PC-3 (cell line): ENCODE results near the gene GALNT15. TPM values are rescaled to one million over a fixed set of nuclear protein-coding genes. Genes with fewer than 3 reads are reported as not detected.

Experiments used
- ATAC-seq: fragments of 200-7000 bp; cut with Tn5 transposase; 2 replicates; pipeline ENCODE4 v1.9.1; 2020; ENCODE audit warnings: mild to moderate bottlenecking, moderate library complexity
- BruUV-seq: library from RNA; stranded (reverse); fragments of 400-500 nt; replicated peaks from 2 replicates; lab custom pipeline; 2021; lab: Mats Ljungman, UMichigan
- CTCF ChIA-PET: fragments of 300-600 bp; sonication (Branson Sonifier 250); formaldehyde crosslinking; loops from one replicate; lab custom pipeline; 2022; ENCODE audit warnings: antibody characterized with exemption; lab: Charles Lee
- POLR2A ChIA-PET: fragments of 300-600 bp; sonication (Branson Sonifier 250); formaldehyde crosslinking; loops from one replicate; lab custom pipeline; 2022; ENCODE audit warnings: antibody characterized with exemption; ENCODE audit not compliant: unreplicated experiment; lab: Charles Lee
- DNase-seq: peaks from one replicate; pipeline ENCODE4 v3.0.0-alpha.2; 2015
- H2AFZ ChIP-seq: fragments of 300-600 bp; sonication (generic); 2 replicates; pipeline ENCODE4 v1.6.0; 2016; ENCODE audit warnings: antibody characterized with exemption, low read length
- H3F3A ChIP-seq: fragments of 300-600 bp; sonication (generic); one replicate; pipeline ENCODE4 v1.6.0; 2017; ENCODE audit warnings: antibody characterized with exemption, low read length, control low read depth, mild to moderate bottlenecking; ENCODE audit not compliant: unreplicated experiment
- H3K27ac ChIP-seq: fragments of 300-600 bp; sonication (generic); 2 replicates; pipeline ENCODE4 v1.5.1; 2016; ENCODE audit warnings: mild to moderate bottlenecking, low read length
- H3K27me3 ChIP-seq: fragments of 300-600 bp; sonication (generic); 2 replicates; pipeline ENCODE4 v1.6.1; 2016; ENCODE audit warnings: low read length, mixed read lengths
- H3K36me3 ChIP-seq: fragments of 300-600 bp; sonication (generic); 2 replicates; pipeline ENCODE4 v1.6.1; 2016; ENCODE audit warnings: low read depth, mixed run types, low read length, mixed read lengths
- H3K4me1 ChIP-seq: fragments of 300-600 bp; sonication (generic); 2 replicates; pipeline ENCODE4 v1.5.1; 2016; ENCODE audit warnings: low read length; ENCODE audit not compliant: insufficient read depth
- H3K4me2 ChIP-seq: fragments of 300-600 bp; sonication (generic); 2 replicates; pipeline ENCODE4 v1.6.0; 2016; ENCODE audit warnings: low read length
- H3K4me3 ChIP-seq: fragments of 300-600 bp; sonication (generic); 2 replicates; pipeline ENCODE4 v1.5.1; 2016; ENCODE audit warnings: mild to moderate bottlenecking, low read length, mixed read lengths
- H3K79me2 ChIP-seq: fragments of 300-600 bp; sonication (generic); 2 replicates; pipeline ENCODE4 v1.6.1; 2017; ENCODE audit warnings: low read length, mixed read lengths
- H3K9ac ChIP-seq: fragments of 300-600 bp; sonication (generic); 2 replicates; pipeline ENCODE4 v1.6.0; 2016; ENCODE audit warnings: mild to moderate bottlenecking, low read length
- H3K9me2 ChIP-seq: fragments of 300-600 bp; sonication (generic); replicated peaks from 2 replicates; pipeline ENCODE4 v1.6.1; 2016; ENCODE audit warnings: mixed run types, low read length, mixed read lengths
- H3K9me3 ChIP-seq: fragments of 300-600 bp; sonication (generic); 2 replicates; pipeline ENCODE4 v1.6.1; 2016; ENCODE audit warnings: low read length, mixed read lengths
- H4K20me1 ChIP-seq: fragments of 300-600 bp; sonication (generic); 2 replicates; pipeline ENCODE4 v1.6.1; 2016; ENCODE audit warnings: low read length, mixed read lengths
- CTCF ChIP-seq: fragments of 300-600 bp; sonication (generic); conservative IDR thresholded peaks from 2 replicates; pipeline ENCODE4 v1.5.1; 2017; ENCODE audit warnings: antibody characterized with exemption, low read depth, mild to moderate bottlenecking, low read length
- EZH2 ChIP-seq: fragments of 300-600 bp; sonication (generic); IDR thresholded peaks from one replicate; pipeline ENCODE4 v1.6.1; 2017; ENCODE audit warnings: antibody characterized with exemption, mild to moderate bottlenecking, low read length; ENCODE audit not compliant: unreplicated experiment
- EZH2phosphoT487 ChIP-seq: fragments of 300-600 bp; sonication (generic); IDR thresholded peaks from 2 replicates; pipeline ENCODE4 v1.6.1; 2018; ENCODE audit warnings: mild to moderate bottlenecking, antibody characterized with exemption, low read length, borderline replicate concordance
- intact Hi-C: fragments of 100-400 bp; cut with micrococcal nuclease; formaldehyde crosslinking; loops from 2 replicates; pipeline ENCODE4 v1.9.0; 2023
- total RNA-seq: library from RNA; depleted of rRNA; stranded (reverse); fragments of >200 nt; gene quantifications from 2 replicates; pipeline ENCODE4 v1.2.3, GENCODE V29; 2014

GALNT15 gene
- total RNA-seq, 1 experiment from 2014 or later = not detected

- Histone ChIP-seq H3K4me2 (no peak overlapping the region), H4K20me1 (no peaks in the 10 kb centered on the region), H3K27me3 (no peaks in the 10 kb centered on the region), H3K27ac (no peak overlapping the region), H3K36me3 (no peaks in the 10 kb centered on the region), H3K9me3 (no peaks in the 10 kb centered on the region), H2AFZ (no peak overlapping the region), H3K4me3 (no peak overlapping the region), H3F3A (no peaks in the 10 kb centered on the region), H3K4me1 (peaks cover 37% of the 10 kb centered on the region), H3K79me2 (no peaks in the 10 kb centered on the region), H3K9ac (no peak overlapping the region), H3K9me2 (no peaks in the 10 kb centered on the region)
- TF ChIP-seq CTCF (no peak), EZH2phosphoT487 (no peak), EZH2 (no peak)
- DNase-seq (no peak), ATAC-seq (no peak)
- ChIA-PET CTCF (no interaction called here), POLR2A (no interaction called here)
- BruUV-seq = no TSS peak
- intact Hi-C loops = loop anchor here (10.0 kb wide), 1 partner anchor 607 kb away; no protein-coding TSS in a partner anchor
These were observed 67.7 kb downstream of the GALNT15 start for GRCh38 chr3:16242177-16242576.

- DNase-seq (peak; percentile 79), ATAC-seq (peak; percentile 49)
- Histone ChIP-seq H3K4me1 (peaks cover 45% of the 10 kb centered on the region), H3K4me3 (no peak overlapping the region), H3K9me2 (no peaks in the 10 kb centered on the region), H3K27me3 (no peaks in the 10 kb centered on the region), H3K4me2 (peak overlapping the region; percentile 56), H3K27ac (no peak overlapping the region), H3K9me3 (no peaks in the 10 kb centered on the region), H4K20me1 (no peaks in the 10 kb centered on the region), H3K36me3 (no peaks in the 10 kb centered on the region), H3K79me2 (no peaks in the 10 kb centered on the region), H3K9ac (no peak overlapping the region), H2AFZ (0 out of 2 replicates have a peak overlapping the region, but pooled peaks have one; percentile 20), H3F3A (no peaks in the 10 kb centered on the region)
- ChIA-PET POLR2A (no interaction called here), CTCF (interaction anchor here (1.1 kb wide), 1 partner anchor 66 kb away, joined by 6 read pairs; no protein-coding TSS in a partner anchor)
- intact Hi-C loops = loop anchor here (10.0 kb wide), 1 partner anchor 609 kb away; no protein-coding TSS in a partner anchor
- no peak for TF ChIP-seq EZH2phosphoT487
- no peak for TF ChIP-seq CTCF
- no peak for TF ChIP-seq EZH2
- no TSS peak for BruUV-seq
These were observed 69.4 kb downstream of the GALNT15 start for GRCh38 chr3:16243706-16244490.

- no peak for ATAC-seq
- Histone ChIP-seq H3K79me2 (no peaks in the 10 kb centered on the region), H3K9ac (no peak overlapping the region), H3K27ac (no peak overlapping the region), H3K36me3 (no peaks in the 10 kb centered on the region), H3K9me2 (no peaks in the 10 kb centered on the region), H3K4me1 (peaks cover 30% of the 10 kb centered on the region), H3K4me3 (no peak overlapping the region), H4K20me1 (no peaks in the 10 kb centered on the region), H2AFZ (no peak overlapping the region), H3K27me3 (no peaks in the 10 kb centered on the region), H3K4me2 (no peak overlapping the region), H3K9me3 (no peaks in the 10 kb centered on the region), H3F3A (no peaks in the 10 kb centered on the region)
- ChIA-PET POLR2A (no interaction called here), CTCF (no interaction called here)
- intact Hi-C loops = loop anchor here (2.0 to 10.0 kb wide), 3 partner anchors 41 to 611 kb away; no protein-coding TSS in a partner anchor
- TF ChIP-seq EZH2 (no peak), EZH2phosphoT487 (no peak), CTCF (no peak)
- DNase-seq = no peak
- no TSS peak for BruUV-seq
These were observed 71.1 kb downstream of the GALNT15 start for GRCh38 chr3:16245609-16246008.
